ENCODE measurements around the gene IWS1. TPM values are rescaled to one million over a fixed set of nuclear protein-coding genes. Genes with fewer than 3 reads are reported as not detected.
"Not testable (repeated sequence)": the region's sequence is repeated elsewhere in the genome, so short reads cannot be mapped to it uniquely, and the experiment has no call there.

Gene IWS1
- polyA plus RNA-seq, 10 donors = 41.6 to 54.7 (median 49.6) TPM

GRCh38 chr2:127462461-127462860 is 63.8 kb downstream of the IWS1 start:
- peak in 1 of 3 donors; percentile 40 for DNase-seq

- DNase-seq = no peak
These were observed 69.3 kb downstream of the IWS1 start for GRCh38 chr2:127456960-127457359.

DNA sequence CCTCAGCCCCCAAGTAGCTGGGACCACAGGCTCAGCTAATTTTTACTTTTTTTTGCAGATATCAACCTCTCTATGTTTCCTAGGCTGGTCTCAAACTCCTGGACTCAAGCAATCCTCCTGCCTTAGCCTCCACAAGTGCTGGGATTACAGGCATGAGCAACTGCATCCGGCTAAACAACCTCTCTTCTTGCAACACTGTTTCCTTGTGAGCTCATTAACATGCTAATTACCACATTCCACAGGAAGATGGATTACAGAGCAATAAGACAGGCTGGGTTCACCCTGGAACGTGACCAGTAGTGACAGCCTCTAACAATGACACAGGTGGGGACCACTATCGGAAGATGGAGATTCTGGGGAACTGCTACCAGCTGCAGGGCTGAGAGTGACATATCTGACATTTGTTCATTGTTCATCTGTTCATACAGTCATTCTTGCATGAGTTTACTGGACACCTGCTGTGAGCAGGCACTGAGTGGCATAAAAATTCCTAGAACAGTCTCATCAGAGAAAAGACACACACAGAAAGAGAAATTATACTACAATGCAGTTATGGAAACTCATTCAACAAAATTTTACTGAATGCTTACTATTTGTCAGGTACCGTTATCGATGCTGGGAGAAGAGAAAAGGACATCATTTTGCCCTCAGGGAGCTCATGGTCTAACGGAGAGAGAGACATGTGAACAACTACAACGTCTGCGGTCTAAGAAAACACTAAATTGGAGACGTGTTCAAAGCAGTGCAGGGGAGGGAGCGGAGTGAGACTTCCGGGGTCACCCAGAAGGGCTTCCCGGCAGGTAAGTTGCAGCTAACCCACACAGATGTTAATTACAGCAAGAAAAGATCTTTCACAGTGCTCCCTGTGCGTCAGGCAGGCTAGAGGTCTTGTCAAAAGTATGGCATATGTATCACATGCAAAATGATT is 70.5 kb downstream of the IWS1 start:
- no peak for DNase-seq

- no peak for DNase-seq
These were observed 71.4 kb downstream of the IWS1 start for GRCh38 chr2:127454595-127455565.

GRCh38 chr2:127453392-127454171 is 72.7 kb downstream of the IWS1 start:
- DNase-seq = no peak

DNA sequence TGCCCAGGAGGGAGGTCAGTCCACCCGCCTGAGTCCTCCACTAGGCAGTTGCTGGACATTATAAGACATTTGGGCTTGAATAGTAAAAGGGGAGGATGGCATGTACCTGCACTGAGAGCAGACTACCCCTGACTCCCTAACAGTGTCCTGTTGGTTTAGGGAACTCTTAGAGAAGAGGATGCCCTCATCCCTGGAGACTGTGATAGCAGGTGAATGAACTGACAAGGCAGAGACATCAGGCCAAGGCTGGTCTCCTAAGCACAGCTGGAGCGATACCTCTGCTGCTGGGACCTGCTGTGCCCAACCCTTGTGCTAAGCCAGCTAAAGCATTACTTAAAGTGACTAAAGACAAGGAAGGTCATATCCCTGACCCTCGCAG is 73.3 kb downstream of the IWS1 start:
- no peak for DNase-seq

- not testable (repeated sequence) for DNase-seq
These were observed 73.9 kb downstream of the IWS1 start for GRCh38 chr2:127452423-127452822.

GRCh38 chr2:127451981-127452380 is 74.3 kb downstream of the IWS1 start:
- DNase-seq = no peak

- no peak for DNase-seq
These were observed 76.4 kb downstream of the IWS1 start for GRCh38 chr2:127449898-127450297.

GRCh38 chr2:127449414-127449813 is 76.9 kb downstream of the IWS1 start:
- DNase-seq = no peak

- DNase-seq = no peak
These were observed 77.8 kb downstream of the IWS1 start for GRCh38 chr2:127448526-127448925.

- DNase-seq = no peak
These were observed 86.9 kb downstream of the IWS1 start for GRCh38 chr2:127439343-127439742.

- DNase-seq = no peak
These were observed 88.2 kb downstream of the IWS1 start for GRCh38 chr2:127437781-127438726.

GRCh38 chr2:127437056-127437455 is 89.2 kb downstream of the IWS1 start:
- DNase-seq = no peak

DNA sequence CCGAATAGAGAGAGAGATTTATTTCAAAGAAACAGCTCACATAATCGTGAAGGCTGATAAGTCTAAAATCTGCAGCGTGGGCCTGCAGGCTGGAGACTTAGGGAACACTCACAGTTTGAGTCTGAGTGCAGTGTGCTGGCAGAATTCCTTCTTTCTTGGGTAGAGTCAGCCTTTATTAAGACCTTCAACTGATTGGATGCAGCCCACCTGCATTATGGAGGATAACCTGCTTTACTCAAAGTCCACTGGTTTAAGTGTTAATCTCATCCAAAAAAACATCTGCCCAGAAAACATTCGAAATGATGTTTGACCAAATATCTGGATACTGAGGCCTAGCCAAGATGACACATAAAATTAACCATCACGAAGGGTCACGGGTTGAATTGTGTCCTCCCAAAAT is 91.8 kb downstream of the IWS1 start:
- DNase-seq = no peak

GRCh38 chr2:127431408-127432023 is 94.8 kb downstream of the IWS1 start:
- DNase-seq = no peak
